Measurements from ENCODE around the gene MGAT4A. TPM values are rescaled to one million over a fixed set of nuclear protein-coding genes. Genes with fewer than 3 reads are reported as not detected.

The MGAT4A gene
- total and polyA plus RNA-seq, 2 of the 13 experiments (the other 11 are each of a cell fraction or from before 2014, with no cell fraction given): 47.2 to 90.9 TPM

DNA sequence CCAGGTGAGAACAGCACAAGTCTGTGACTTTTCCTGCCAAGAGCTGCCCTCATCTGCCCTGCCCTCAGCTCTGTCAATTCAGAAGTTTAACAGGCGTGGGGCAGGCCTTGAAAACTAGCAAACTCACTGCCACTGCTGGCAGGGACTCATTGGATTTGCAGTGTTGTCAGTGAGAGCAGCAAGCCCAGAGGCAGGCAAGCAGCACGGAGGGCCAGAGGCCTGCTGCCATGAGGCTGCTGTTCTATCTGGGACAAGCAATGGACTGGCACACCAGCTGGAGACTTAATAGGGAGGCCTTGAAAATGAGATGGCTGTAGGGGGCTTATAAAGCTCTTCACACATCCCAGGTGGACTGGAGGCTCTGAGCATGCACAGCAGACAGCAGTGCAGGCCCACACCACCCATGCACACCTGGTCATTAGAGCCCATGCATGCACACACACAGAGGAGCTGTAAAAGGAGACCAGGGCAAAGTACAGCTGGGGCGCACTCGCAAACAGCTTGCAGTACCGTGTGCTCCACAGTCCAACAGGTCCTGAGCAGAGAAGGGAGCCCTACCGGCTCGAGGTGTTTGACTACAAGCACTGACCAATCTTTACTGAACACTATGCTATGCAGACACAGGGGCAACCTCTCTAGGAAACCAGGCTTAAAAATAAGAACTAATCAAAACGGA is 28.7 kb downstream of the MGAT4A start (continued):
- peak; percentile 77; the same call in 1 of the 2 replicates for TF ChIP-seq ZNF615 (CRISPR knock-in tag; IDR thresholded peaks at IDR 0.05; ENCODE audit: borderline replicate concordance)
- peak; percentile 65; the same call in 1 of the 2 replicates for TF ChIP-seq ZNF878 (CRISPR knock-in tag; IDR thresholded peaks at IDR 0.05)
- peak; percentile 84 for TF ChIP-seq SIX1 (CRISPR knock-in tag; IDR thresholded peaks at IDR 0.05; ENCODE audit: borderline replicate concordance)
- no peak for TF ChIP-seq GTF2F1 (IDR thresholded peaks at IDR 0.05; ENCODE audit: low read length)
- TF ChIP-seq, protein P1, sequence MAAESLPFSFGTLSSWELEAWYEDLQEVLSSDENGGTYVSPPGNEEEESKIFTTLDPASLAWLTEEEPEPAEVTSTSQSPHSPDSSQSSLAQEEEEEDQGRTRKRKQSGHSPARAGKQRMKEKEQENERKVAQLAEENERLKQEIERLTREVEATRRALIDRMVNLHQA (CRISPR knock-in tag; IDR thresholded peaks at IDR 0.05): no peak
- TF ChIP-seq, protein P2, sequence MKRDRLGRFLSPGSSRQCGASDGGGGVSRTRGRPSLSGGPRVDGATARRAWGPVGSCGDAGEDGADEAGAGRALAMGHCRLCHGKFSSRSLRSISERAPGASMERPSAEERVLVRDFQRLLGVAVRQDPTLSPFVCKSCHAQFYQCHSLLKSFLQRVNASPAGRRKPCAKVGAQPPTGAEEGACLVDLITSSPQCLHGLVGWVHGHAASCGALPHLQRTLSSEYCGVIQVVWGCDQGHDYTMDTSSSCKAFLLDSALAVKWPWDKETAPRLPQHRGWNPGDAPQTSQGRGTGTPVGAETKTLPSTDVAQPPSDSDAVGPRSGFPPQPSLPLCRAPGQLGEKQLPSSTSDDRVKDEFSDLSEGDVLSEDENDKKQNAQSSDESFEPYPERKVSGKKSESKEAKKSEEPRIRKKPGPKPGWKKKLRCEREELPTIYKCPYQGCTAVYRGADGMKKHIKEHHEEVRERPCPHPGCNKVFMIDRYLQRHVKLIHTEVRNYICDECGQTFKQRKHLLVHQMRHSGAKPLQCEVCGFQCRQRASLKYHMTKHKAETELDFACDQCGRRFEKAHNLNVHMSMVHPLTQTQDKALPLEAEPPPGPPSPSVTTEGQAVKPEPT (CRISPR knock-in tag; IDR thresholded peaks at IDR 0.05; ENCODE audit: low read depth): 0 out of 2 replicates have a peak, but pooled peaks have one; percentile 45
- TF ChIP-seq ZBTB8A (CRISPR knock-in tag; IDR thresholded peaks at IDR 0.05; ENCODE audit: borderline replicate concordance, low read depth): no peak
- TF ChIP-seq NR2C2 (CRISPR knock-in tag; IDR thresholded peaks at IDR 0.05; ENCODE audit: borderline replicate concordance): peak; percentile 32; the same call in 1 of the 2 replicates
- TF ChIP-seq, protein P3, sequence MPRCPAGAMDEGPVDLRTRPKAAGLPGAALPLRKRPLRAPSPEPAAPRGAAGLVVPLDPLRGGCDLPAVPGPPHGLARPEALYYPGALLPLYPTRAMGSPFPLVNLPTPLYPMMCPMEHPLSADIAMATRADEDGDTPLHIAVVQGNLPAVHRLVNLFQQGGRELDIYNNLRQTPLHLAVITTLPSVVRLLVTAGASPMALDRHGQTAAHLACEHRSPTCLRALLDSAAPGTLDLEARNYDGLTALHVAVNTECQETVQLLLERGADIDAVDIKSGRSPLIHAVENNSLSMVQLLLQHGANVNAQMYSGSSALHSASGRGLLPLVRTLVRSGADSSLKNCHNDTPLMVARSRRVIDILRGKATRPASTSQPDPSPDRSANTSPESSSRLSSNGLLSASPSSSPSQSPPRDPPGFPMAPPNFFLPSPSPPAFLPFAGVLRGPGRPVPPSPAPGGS (CRISPR knock-in tag; IDR thresholded peaks at IDR 0.05): peak; percentile 80; the same call in 1 of the 2 replicates
- TF ChIP-seq ZBTB21 (CRISPR knock-in tag; IDR thresholded peaks at IDR 0.05): no peak
- TF ChIP-seq ZC3H4 (CRISPR knock-in tag; IDR thresholded peaks at IDR 0.05; ENCODE audit: borderline replicate concordance): no peak
- TF ChIP-seq ZNF775 (CRISPR knock-in tag; IDR thresholded peaks at IDR 0.05; ENCODE audit: borderline replicate concordance): no peak
- no peak for TF ChIP-seq CREB1 (IDR thresholded peaks at IDR 0.05)
- TF ChIP-seq CREB1 (CRISPR knock-in tag; IDR thresholded peaks at IDR 0.05): no peak
- TF ChIP-seq, protein P4, sequence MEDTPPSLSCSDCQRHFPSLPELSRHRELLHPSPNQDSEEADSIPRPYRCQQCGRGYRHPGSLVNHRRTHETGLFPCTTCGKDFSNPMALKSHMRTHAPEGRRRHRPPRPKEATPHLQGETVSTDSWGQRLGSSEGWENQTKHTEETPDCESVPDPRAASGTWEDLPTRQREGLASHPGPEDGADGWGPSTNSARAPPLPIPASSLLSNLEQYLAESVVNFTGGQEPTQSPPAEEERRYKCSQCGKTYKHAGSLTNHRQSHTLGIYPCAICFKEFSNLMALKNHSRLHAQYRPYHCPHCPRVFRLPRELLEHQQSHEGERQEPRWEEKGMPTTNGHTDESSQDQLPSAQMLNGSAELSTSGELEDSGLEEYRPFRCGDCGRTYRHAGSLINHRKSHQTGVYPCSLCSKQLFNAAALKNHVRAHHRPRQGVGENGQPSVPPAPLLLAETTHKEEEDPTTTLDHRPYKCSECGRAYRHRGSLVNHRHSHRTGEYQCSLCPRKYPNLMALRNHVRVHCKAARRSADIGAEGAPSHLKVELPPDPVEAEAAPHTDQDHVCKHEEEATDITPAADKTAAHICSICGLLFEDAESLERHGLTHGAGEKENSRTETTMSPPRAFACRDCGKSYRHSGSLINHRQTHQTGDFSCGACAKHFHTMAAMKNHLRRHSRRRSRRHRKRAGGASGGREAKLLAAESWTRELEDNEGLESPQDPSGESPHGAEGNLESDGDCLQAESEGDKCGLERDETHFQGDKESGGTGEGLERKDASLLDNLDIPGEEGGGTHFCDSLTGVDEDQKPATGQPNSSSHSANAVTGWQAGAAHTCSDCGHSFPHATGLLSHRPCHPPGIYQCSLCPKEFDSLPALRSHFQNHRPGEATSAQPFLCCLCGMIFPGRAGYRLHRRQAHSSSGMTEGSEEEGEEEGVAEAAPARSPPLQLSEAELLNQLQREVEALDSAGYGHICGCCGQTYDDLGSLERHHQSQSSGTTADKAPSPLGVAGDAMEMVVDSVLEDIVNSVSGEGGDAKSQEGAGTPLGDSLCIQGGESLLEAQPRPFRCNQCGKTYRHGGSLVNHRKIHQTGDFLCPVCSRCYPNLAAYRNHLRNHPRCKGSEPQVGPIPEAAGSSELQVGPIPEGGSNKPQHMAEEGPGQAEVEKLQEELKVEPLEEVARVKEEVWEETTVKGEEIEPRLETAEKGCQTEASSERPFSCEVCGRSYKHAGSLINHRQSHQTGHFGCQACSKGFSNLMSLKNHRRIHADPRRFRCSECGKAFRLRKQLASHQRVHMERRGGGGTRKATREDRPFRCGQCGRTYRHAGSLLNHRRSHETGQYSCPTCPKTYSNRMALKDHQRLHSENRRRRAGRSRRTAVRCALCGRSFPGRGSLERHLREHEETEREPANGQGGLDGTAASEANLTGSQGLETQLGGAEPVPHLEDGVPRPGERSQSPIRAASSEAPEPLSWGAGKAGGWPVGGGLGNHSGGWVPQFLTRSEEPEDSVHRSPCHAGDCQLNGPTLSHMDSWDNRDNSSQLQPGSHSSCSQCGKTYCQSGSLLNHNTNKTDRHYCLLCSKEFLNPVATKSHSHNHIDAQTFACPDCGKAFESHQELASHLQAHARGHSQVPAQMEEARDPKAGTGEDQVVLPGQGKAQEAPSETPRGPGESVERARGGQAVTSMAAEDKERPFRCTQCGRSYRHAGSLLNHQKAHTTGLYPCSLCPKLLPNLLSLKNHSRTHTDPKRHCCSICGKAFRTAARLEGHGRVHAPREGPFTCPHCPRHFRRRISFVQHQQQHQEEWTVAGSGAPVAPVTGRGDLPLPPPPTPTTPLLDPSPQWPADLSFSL (CRISPR knock-in tag; IDR thresholded peaks at IDR 0.05): peak; percentile 88
- TF ChIP-seq MYC (CRISPR knock-in tag; IDR thresholded peaks at IDR 0.05; ENCODE audit: borderline replicate concordance): peak; percentile 97
- TF ChIP-seq ZNF17 (CRISPR knock-in tag; IDR thresholded peaks at IDR 0.05): no peak
- TF ChIP-seq TARDBP (CRISPR knock-in tag; IDR thresholded peaks at IDR 0.05): peak; percentile 54; the same call in 1 of the 2 replicates
- TF ChIP-seq POLR2A (IDR thresholded peaks at IDR 0.05; ENCODE audit: insufficient read depth in 1 of 2, low read depth in 2 of 2, low read length in 2 of 2): peak; percentile 74 to 82
